HepG2 (cell line): ENCODE measurements around the gene VMO1. TPM values are rescaled to one million over a fixed set of nuclear protein-coding genes. Genes with fewer than 3 reads are reported as not detected.

Source experiments
- ATAC-seq: fragments of 200-7000 bp; cut with Tn5 transposase; 3 replicates; pipeline ENCODE4 v1.9.1; 2020; ENCODE audit warnings: mild to moderate bottlenecking, moderate library complexity
- BruUV-seq: library from RNA; stranded (reverse); fragments of 400-500 nt; replicated peaks from 2 replicates; lab custom pipeline; 2021; lab: Mats Ljungman, UMichigan
- CTCF ChIA-PET: fragments of 300-600 bp; formaldehyde crosslinking; extraction: SDS; loops from one replicate; lab custom pipeline; 2021; ENCODE audit warnings: low total read pairs, inconsistent platforms, low intra/inter-chr PET ratio; lab: Yijun Ruan, JAX
- POLR2A ChIA-PET: fragments of 350-600 bp; sonication (Branson Sonifier 250); formaldehyde crosslinking; loops from one replicate; lab custom pipeline; 2020; ENCODE audit warnings: antibody characterized with exemption, inconsistent platforms; lab: Yijun Ruan, JAX
- DNase-seq: peaks from one replicate; pipeline ENCODE4 v3.0.0-alpha.2; 2015; ENCODE audit warnings: low spot score
- FAIRE-seq: peaks from 3 replicates; lab custom pipeline; 2011; peaks lifted over from hg19 to GRCh38; lab: Jason Lieb, UNC
- H2AFZ ChIP-seq: one replicate; pipeline ENCODE4 v1.6.1; 2011; ENCODE audit warnings: low read length, inconsistent platforms
- H3K27ac ChIP-seq: fragments of 300-600 bp; 3 replicates; pipeline ENCODE4 v1.8.0; 2011; ENCODE audit warnings: mixed run types, mild to moderate bottlenecking, mixed read lengths, low read length, inconsistent platforms; ENCODE audit not compliant: insufficient read depth; ENCODE audit errors: extremely low read length
- H3K27me3 ChIP-seq, 2 experiments: fragments of 200-600 bp in 1 of 2; 2 replicates in 1 of 2; 3 replicates in 1 of 2; pipeline versions ENCODE4 v1.6.0 to v1.8.0; 2011; ENCODE audit warnings: low read length in 2 of 2, mild to moderate bottlenecking in 2 of 2, moderate library complexity in 2 of 2, inconsistent platforms in 1 of 2; ENCODE audit not compliant: insufficient read depth in 2 of 2, control insufficient read depth in 1 of 2
- H3K36me3 ChIP-seq, 2 experiments: fragments of 200-600 bp in 1 of 2; replicated peaks in 1 of 2; 2 replicates in 1 of 2; 3 replicates in 1 of 2; pipeline versions ENCODE4 v1.5.1 to v1.8.0; 2011; ENCODE audit warnings: low read length in 2 of 2, inconsistent platforms in 1 of 2; ENCODE audit not compliant: insufficient read depth in 2 of 2, control insufficient read depth in 1 of 2
- H3K4me1 ChIP-seq: 2 replicates; pipeline ENCODE4 v1.5.1; 2012; ENCODE audit warnings: low read length, inconsistent platforms; ENCODE audit not compliant: insufficient read depth
- H3K4me2 ChIP-seq: 2 replicates; pipeline ENCODE4 v1.6.0; 2011; ENCODE audit warnings: low read depth, low read length, inconsistent platforms
- H3K4me3 ChIP-seq, 3 experiments: fragments of 200-600 bp in 1 of 3; sonication (generic), shearing (Covaris generic) in 1 of 3; replicated peaks in 1 of 3; 2 replicates each; pipeline ENCODE4 v1.5.1; 2011 to 2016; ENCODE audit warnings: low read length in 3 of 3, inconsistent platforms in 2 of 3, low read depth in 2 of 3, mild to moderate bottlenecking in 2 of 3, control low read depth in 1 of 3, mixed read lengths in 1 of 3; ENCODE audit not compliant: insufficient read depth in 1 of 3
- H3K79me2 ChIP-seq: one replicate; pipeline ENCODE4 v1.6.1; 2011; ENCODE audit warnings: low read length, inconsistent platforms; ENCODE audit not compliant: insufficient read depth
- H3K9ac ChIP-seq: 2 replicates; pipeline ENCODE4 v1.6.0; 2011; ENCODE audit warnings: mild to moderate bottlenecking, low read depth, low read length, inconsistent platforms; ENCODE audit not compliant: insufficient read depth
- H3K9me3 ChIP-seq: 2 replicates; pipeline ENCODE4 v1.5.1; 2012; ENCODE audit warnings: mild to moderate bottlenecking, low read length
- H4K20me1 ChIP-seq: 2 replicates; pipeline ENCODE4 v1.6.0; 2011; ENCODE audit warnings: inconsistent platforms, mild to moderate bottlenecking, low read length, moderate library complexity; ENCODE audit not compliant: insufficient read depth
- FOXO4 ChIP-seq: sonication (generic); formaldehyde crosslinking; conservative IDR thresholded peaks from 2 replicates; pipeline ENCODE4 v1.8.1; 2023; ENCODE audit warnings: missing genetic modification reagents
- HNRNPH1 ChIP-seq: fragments of 200-400 bp; formaldehyde crosslinking; optimal IDR thresholded peaks from 2 replicates; pipeline ENCODE3; 2017; ENCODE audit warnings: mild to moderate bottlenecking, low read depth, low read length
- HOXA7 ChIP-seq: sonication (generic); formaldehyde crosslinking; IDR thresholded peaks from 2 replicates; pipeline ENCODE4 v1.8.1; 2022; ENCODE audit warnings: mild to moderate bottlenecking, missing genetic modification reagents, moderate library complexity
- IKZF1 ChIP-seq: fragments of 450-650 bp; IDR thresholded peaks from 2 replicates; pipeline ENCODE4 v1.7.1; 2016
- SRSF9 ChIP-seq: fragments of 200-400 bp; formaldehyde crosslinking; IDR thresholded peaks from 2 replicates; pipeline ENCODE4 v1.6.1; 2018; ENCODE audit warnings: borderline replicate concordance, mild to moderate bottlenecking, low read depth, low read length; ENCODE audit not compliant: insufficient read depth, poor library complexity, severe bottlenecking
- ZBTB46 ChIP-seq: sonication (generic); formaldehyde crosslinking; IDR thresholded peaks from 2 replicates; pipeline ENCODE4 v1.4.0; 2020; ENCODE audit warnings: mild to moderate bottlenecking, missing genetic modification reagents, borderline replicate concordance
- ZNF121 ChIP-seq: sonication (generic); formaldehyde crosslinking; IDR thresholded peaks from 2 replicates; pipeline ENCODE4 v1.5.0; 2020; ENCODE audit warnings: mild to moderate bottlenecking, missing genetic modification reagents
- ZNF160 ChIP-seq: sonication (generic); formaldehyde crosslinking; IDR thresholded peaks from 2 replicates; pipeline ENCODE4 v1.8.0; 2022; ENCODE audit warnings: mild to moderate bottlenecking, inconsistent platforms, missing genetic modification reagents
- ZNF44 ChIP-seq: sonication (generic); formaldehyde crosslinking; IDR thresholded peaks from 2 replicates; pipeline ENCODE4 v1.5.1; 2020; ENCODE audit warnings: mild to moderate bottlenecking, missing genetic modification reagents
- WGBS: methylation state at CpG from one replicate; pipeline ENCODE4 v1.1.6; 2017; ENCODE audit warnings: low lambda C conversion rate; 5-methylcytosine and 5-hydroxymethylcytosine counted together
- in situ Hi-C: cut with HindIII; loops from 2 replicates; pipeline ENCODE4 v1.10.0; 2017; ENCODE audit warnings: low pct_unique_long_range_greater_than_20kb; ENCODE audit not compliant: extremely low pct_ligation_motif_present
- intact Hi-C: fragments of 100-400 bp; cut with micrococcal nuclease; formaldehyde crosslinking; loops from one replicate; pipeline ENCODE4 v1.10.0; 2022; ENCODE audit not compliant: unreplicated experiment
- polyA plus RNA-seq, 8 experiments: library from polyadenylated mRNA; depleted of rRNA in 3 of 8; stranded (reverse) in 7 of 8; unstranded in 1 of 8; fragments of >200 nt; fragmentation: Illumina TruSeq in 4 of 8; extraction: Trizol in 4 of 8; gene quantifications; 2 replicates each; pipeline versions ENCODE4 v1.2.1 to v1.2.3, GENCODE V29; 2011 to 2016; ENCODE audit warnings: low read depth in 4 of 8, missing spikeins in 1 of 8, mixed read lengths in 1 of 8; ENCODE audit not compliant: insufficient read depth in 1 of 8
- total RNA-seq, 5 experiments: library from RNA; depleted of rRNA; stranded (reverse); fragments of >200 nt; fragmentation: Illumina TruSeq; extraction: Trizol; gene quantifications; 2 replicates each; pipeline ENCODE4 v1.2.3, GENCODE V29; 2016; ENCODE audit warnings: low read depth in 1 of 5

Gene VMO1
- total and polyA plus RNA-seq, 2 of the 13 experiments (the other 11 are each of a cell fraction or from before 2014, with no cell fraction given): not detected

GRCh38 chr17:4812690-4813089 is 26.5 kb upstream of the VMO1 start:
- DNase-seq: no peak
- TF ChIP-seq IKZF1 (no peak), ZNF44 (no peak), SRSF9 (no peak), HNRNPH1 (no peak), ZNF160 (CRISPR knock-in tag) (no peak)
- TF ChIP-seq, all 625 proteins: peak for 0
- intact Hi-C loops: no loop called here
- CTCF ChIA-PET: no interaction called here
- 90% methylated on average over 7 of the region's 7 CpGs for WGBS
- in situ Hi-C loops: no loop called here
- Histone ChIP-seq H3K4me3 (no peak overlapping the region), H2AFZ (no peak overlapping the region), H3K4me1 (peaks cover 22% of the 10 kb centered on the region), H3K36me3 (peaks cover 15 to 16% of the 10 kb centered on the region in 2 experiments; a peak in 4 of 5 replicates), H3K9ac (no peak overlapping the region), H3K79me2 (no peaks in the 10 kb centered on the region), H3K9me3 (no peaks in the 10 kb centered on the region), H4K20me1 (no peaks in the 10 kb centered on the region), H3K27ac (no peak overlapping the region), H3K4me2 (no peak overlapping the region), H3K27me3 (no peaks in the 10 kb centered on the region)
- no peak for ATAC-seq
- POLR2A ChIA-PET: no interaction called here
- no peak for FAIRE-seq
- BruUV-seq: no TSS peak

- Histone ChIP-seq H3K36me3 (peaks cover 9 to 10% of the 10 kb centered on the region in 2 experiments; a peak in 4 of 5 replicates), H3K27ac (no peak overlapping the region), H3K4me1 (peaks cover 24% of the 10 kb centered on the region), H3K9ac (no peak overlapping the region), H3K4me2 (no peak overlapping the region), H3K9me3 (no peaks in the 10 kb centered on the region), H2AFZ (no peak overlapping the region), H3K4me3 (no peak overlapping the region), H3K27me3 (no peaks in the 10 kb centered on the region), H4K20me1 (no peaks in the 10 kb centered on the region), H3K79me2 (no peaks in the 10 kb centered on the region)
- in situ Hi-C loops (no loop called here), intact Hi-C loops (no loop called here)
- FAIRE-seq (no peak), DNase-seq (no peak), ATAC-seq (no peak)
- CTCF ChIA-PET: no interaction called here
- 95% methylated on average over 12 of the region's 12 CpGs for WGBS
- POLR2A ChIA-PET: no interaction called here
- BruUV-seq: no TSS peak
- TF ChIP-seq FOXO4 (CRISPR knock-in tag) (no peak), HOXA7 (CRISPR knock-in tag) (no peak), ZBTB46 (CRISPR knock-in tag) (no peak), ZNF121 (CRISPR knock-in tag) (no peak)
These were observed 25.3 kb upstream of the VMO1 start for GRCh38 chr17:4811471-4811870.
